Stimulated activated CD4-positive, alpha-beta T cell treated with anti-CD3 and anti-CD28 coated beads, TNF-alpha, amount 100 ng/mL, for 4 hours (primary cell): ENCODE data around the gene IGIP.

Experiments
- DNase-seq, 3 experiments: peaks; one replicate each; pipeline ENCODE4 v3.0.0-alpha.2; 2020; ENCODE audit warnings: low read depth in 3 of 3

IGIP gene

DNA sequence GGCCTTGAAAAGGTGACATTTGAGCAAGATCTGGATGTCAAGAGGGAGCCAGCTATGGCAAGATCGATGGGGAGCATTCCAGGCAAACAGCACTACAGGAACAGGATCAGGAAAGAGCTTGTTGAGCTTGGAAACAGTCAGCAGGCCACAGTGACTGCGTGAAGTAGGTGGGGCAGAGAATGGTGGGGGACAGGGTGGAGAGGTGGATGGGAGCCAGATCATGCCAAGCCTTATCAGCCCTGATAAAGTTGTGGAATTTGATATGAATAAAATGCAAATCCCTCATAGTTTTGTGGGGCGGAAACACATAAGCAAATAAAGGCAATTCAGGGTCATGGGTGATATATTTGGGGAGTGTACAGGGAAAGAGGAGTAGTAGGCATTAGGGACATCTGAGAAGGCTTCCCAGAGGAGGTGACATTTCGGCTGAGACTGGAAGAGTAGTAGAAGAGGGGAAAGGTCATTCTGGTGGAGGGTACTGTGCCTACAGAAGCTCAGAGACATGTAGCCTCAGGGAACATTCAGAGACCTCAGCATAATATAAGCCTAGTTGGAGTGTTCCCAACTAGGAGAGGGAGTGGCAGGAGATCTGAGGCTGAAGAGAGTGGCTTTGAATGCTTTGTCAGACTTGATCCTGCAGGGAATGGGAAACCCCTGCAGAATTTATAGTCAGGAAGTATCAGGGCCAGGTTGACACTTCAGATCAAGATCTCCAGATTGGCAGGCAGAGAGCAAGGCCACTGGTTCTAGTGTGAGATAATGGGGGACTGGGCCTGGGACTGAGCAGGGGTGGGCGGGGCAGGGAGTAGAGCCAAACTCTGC is 39.6 kb downstream of the IGIP start:
- DNase-seq = no peak

DNA sequence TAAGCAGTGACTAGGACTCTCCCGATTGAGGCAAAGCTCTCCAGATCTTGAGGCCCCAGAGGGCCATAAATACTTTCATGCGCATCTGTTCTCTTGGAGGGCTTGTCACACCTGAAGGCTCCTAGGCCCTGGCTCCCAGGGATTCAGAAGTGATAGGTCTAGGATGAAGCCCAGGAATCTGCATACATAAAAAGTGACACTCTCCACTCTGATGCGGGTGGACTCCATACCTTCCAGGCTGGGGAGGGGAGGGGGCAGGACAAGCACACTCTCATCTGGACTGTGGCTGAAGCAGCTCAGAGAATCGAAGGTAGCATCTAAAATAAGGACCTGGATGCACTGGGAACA is 40.2 kb downstream of the IGIP start:
- DNase-seq = no peak

DNA sequence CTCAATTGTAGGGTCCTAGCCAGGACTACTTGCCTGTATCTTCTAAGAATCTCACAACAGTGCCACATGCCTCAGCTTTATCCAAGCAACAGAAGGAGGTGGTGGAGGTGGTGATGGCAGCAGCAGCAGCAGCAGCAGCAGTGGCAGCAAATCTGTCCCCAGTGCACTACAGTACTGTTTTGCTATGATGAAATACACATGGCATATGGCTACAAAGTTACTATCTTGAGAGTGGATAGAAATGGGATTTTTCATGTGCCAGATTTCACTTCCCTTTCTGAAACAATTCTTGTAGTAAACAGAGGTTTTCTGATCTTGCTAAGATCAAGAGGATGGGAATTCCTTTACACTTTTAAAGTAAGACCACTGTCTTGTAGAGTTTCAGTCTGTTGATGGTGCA is 41.2 kb downstream of the IGIP start:
- no peak for DNase-seq

DNA sequence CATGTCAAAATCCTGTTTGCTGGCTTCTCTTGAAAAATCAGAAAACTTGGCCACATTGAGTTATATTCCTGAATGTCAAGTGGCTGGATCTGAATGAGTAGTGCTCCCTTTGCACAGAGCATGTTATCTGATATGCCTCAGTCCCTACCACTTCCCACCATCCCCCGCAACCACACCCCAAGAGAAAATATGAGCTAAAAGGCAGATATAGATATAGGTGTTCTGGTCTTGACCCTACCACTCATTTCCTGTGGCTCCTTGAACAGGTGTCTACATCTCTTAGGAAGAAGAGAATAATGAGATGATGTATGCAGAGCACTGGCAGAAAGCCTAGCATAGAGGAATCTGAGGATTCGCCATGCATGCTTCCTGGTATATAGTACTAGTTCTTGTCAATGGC is 42.6 kb downstream of the IGIP start:
- no peak for DNase-seq

DNA sequence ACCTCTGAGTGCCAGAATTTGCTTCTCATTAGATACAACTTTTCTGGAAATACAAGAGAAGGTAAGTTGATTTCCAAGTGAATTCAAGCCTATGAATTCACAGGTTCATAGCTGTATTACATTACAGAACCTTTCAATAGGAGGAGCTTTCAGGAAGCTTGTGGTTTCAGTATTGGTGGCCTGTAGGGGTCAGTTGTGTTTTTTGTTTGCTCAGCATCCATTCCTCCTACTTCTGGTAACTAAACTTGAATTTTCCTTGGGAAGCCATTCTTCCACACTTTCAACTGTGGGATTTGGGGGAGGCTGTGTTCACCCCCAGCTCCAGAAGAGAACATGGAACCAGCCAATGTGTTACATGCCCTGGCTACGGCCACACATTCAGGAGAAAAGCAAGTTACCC is 43.7 kb downstream of the IGIP start:
- DNase-seq = no peak

DNA sequence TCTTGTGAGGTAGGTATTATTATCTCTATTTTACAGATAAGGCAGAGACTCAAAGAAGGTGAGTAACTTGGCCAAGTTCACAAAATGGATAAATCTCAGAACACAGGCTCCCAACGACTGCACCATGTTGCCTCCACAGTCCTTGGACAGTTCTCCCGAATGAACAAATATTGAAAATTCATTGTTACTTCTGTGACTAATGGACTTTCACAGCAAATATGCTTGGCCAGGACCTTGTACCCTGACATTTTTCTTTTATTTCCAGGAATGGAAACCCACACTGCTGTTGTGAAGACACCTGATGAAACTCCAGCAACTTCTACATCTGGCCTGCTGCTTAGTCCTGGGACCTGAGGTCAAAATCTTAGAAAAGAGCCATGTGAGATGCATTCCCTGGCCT is 46.7 kb downstream of the IGIP start:
- no peak for DNase-seq

DNA sequence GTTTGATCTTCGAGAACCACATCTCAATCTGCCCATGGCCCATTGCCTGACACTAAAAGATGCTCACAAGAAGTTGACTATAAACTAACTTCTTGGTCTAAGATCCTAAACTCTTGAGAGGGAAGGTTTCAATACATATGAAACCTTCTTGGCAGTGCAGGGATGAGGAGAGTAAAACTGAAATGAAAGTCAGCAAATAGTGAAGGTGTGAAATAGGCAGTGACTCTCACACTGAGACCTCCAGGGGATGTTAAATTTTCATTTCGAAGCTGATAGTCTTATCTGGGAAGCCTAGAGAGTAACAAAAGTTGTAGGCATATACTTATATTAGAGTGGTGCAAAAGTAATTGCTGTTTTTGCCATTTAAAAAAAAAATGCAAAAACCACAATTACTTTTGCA is 48.3 kb downstream of the IGIP start:
- no peak for DNase-seq

DNA sequence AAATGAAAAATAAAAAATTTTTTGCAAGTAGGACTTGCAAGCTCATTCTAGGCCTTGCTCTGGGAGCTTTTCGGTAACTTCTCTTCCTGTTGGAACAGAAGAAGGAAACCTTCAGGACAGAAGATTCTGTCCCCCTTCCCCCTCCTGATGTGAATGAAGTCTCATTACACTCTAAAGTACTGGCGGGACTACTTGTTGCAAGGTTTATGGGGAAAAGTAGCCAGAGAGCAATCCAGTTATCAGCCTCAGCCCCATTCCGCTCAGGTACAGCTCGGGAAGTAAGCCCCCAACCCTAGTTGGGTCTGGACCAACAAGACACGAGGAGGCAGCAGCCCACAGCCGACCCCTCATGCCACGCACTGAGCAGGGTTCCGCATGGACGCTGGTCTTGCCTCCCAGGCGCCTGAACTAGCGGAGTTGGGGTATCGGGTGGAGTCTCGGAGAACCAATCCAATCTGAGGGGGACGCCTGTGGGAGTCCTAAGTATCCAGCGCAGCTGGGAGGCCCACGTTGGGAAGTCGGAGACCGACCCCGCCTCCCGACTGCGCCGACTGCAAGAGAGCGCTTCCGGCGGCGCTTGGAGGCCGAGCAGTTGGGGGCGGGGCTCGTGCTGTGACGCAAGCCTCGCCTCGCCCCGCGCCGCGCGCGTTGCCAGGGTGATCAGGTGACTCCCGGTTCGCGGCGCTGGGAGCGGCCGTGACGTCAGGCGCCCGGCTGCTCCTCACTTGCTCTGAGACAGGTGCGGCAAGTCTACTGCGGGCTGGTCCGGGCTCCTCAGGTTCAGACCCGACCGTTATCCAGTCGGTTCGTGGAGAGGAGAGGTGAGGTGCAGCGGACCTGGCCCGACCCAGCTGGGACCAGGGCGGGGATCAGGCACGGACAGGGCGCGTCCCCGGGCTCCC is 49.0 kb downstream of the IGIP start, which contains the start of gene CYSTM1:
Gene CYSTM1, plus strand, starts transcription at position 724 of the 902 bp plus-strand sequence. CDS start 19,278 bp downstream, outside the sequence.
- peak; percentile 91 to 94 (median 94) for DNase-seq

DNA sequence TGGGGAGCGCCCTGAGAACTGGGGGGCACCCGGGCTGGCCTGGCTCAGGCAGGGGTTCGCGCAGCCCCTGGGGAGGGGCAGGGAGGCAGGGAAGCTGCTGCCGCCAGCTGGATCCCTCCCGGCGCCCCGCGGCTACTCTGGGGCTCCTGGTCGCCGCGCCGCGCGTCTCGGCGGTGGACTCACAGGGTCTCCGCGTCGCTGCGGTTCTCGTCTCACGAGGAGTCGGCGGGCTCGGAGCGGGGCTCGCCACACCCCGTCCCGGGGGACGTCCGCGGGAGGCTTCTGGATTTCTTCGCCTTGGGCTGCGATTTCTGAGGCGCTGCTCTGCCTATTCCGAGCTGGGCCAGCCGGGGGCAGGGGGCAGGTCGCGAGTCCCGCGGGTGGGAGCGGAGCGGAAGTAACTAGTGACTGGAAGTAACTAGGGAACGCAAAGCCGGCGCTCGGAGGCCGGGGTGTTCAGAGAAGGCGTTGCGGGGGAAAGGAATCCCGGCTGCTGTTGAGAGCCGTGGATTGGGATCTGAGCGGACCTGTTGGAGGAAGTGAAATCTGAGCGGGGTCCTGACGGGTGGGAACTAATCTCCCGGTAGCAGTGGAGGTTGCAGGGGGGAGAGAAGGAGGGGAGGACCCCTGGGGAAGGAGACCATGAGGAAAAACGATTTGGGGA is 49.8 kb downstream of the IGIP start:
- DNase-seq = peak; percentile 35 to 37 (median 35)

DNA sequence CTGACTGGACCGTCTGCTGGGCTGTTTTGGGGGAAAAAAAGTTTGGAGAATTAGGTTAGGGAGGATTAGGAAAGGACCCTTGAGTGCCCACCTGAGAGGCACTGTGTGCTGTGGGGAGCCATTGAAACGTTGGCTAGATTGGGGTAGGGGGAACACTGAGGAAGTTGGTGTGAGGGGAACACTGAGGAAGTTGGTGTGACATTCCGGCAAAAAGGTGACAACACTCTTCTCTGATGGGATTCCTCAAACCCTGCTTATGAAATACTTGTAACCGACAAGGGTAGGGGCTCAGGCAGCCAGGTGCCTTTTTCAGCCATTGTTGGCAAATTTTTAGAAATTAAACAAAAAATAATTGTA is 50.3 kb downstream of the IGIP start:
- DNase-seq = no peak

DNA sequence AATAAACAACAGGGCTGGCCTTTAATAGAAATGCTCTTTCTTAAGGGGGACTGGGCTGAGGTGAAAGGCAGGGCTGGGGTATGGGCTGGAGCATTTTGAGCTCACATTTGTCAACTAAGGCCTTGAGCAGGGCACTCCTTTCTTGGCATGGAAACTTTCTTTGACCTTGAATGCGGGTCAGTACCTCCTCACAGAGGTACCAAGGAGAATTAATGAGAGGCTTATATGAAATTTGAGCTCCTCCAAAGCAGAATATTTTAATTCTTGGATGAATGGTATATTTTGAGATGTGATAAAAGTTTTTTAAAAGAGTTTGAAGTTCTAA is 52.3 kb downstream of the IGIP start:
- DNase-seq = no peak

DNA sequence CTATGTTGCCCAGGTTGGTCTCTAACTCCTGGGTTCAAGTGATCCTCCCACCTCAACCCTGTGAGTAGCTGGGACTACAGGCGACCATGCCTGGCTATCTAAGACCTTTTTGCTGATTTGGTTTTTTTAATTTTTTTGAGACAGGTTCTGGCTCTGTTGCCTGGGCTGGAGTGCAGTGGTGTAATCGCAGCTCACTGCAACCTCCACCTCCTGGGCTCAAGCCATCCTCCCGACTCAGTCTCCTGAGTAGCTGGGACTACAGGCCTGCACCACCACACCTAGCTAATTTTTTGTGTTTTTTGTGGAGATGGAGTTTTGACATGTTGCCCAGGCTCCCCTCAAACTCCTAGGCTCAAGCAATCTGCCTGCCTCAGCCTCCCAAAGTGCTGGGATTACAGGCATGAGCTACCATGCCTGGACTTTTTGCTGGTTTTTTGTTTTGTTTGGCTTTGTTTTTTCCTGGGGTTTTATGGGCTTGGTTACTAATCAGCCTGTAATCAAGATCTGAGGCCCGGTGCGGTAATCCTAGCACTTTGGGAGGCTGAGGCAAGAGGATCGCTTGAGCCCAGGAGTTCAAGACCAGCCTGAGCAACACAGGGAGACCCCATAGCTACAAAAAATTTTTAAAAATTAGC is 52.9 kb downstream of the IGIP start:
- no peak for DNase-seq
